Tibial artery (tissue), 4 donors: ENCODE data around the gene ZNF441.

Source experiments
- DNase-seq, 2 donors: peaks; one replicate each; pipeline ENCODE4 v3.0.0-alpha.2; 2019
- H3K27ac ChIP-seq, 2 donors: fragments of 200-600 bp; sonication (generic) in 1 of 2; 1 replicate in 1 of 2; 2 replicates in 1 of 2; pipeline ENCODE4 v1.5.1; 2018 to 2019; ENCODE audit warnings: mild to moderate bottlenecking in 1 of 2
- H3K27me3 ChIP-seq, 2 donors: fragments of 200-600 bp; sonication (generic) in 1 of 2; one replicate each; pipeline versions ENCODE4 v1.5.1 to v1.6.0; 2016 to 2019
- H3K36me3 ChIP-seq, 3 donors: fragments of 200-600 bp; sonication (generic) in 2 of 3; one replicate each; pipeline ENCODE4 v1.5.1; 2016 to 2019; ENCODE audit warnings: mild to moderate bottlenecking in 2 of 3
- H3K4me1 ChIP-seq, 4 donors: fragments of 200-600 bp; sonication (generic) in 2 of 4; 1 replicate in 3 of 4; 2 replicates in 1 of 4; pipeline ENCODE4 v1.5.1; 2016 to 2019
- H3K4me3 ChIP-seq, 2 donors: fragments of 200-600 bp; sonication (generic) in 1 of 2; 1 replicate in 1 of 2; 2 replicates in 1 of 2; pipeline ENCODE4 v1.5.1; 2018 to 2019; ENCODE audit warnings: mild to moderate bottlenecking in 2 of 2
- H3K9me3 ChIP-seq, 3 donors: fragments of 200-600 bp; sonication (generic) in 1 of 3; one replicate each; pipeline ENCODE4 v1.5.1; 2016 to 2019
- CTCF ChIP-seq, 2 experiments: fragments of 200-600 bp in 1 of 2; fragments of 450-650 bp in 1 of 2; IDR thresholded peaks; one replicate each; pipeline ENCODE4 v1.5.1; 2017 to 2019; ENCODE audit warnings: antibody characterized with exemption in 2 of 2, mild to moderate bottlenecking in 1 of 2, moderate library complexity in 1 of 2
- intact Hi-C: fragments of 100-400 bp; cut with DNase I; formaldehyde crosslinking; loops from one replicate; pipeline ENCODE4 v1.15.0; 2023; ENCODE audit warnings: low total_unique reads

Gene ZNF441

DNA sequence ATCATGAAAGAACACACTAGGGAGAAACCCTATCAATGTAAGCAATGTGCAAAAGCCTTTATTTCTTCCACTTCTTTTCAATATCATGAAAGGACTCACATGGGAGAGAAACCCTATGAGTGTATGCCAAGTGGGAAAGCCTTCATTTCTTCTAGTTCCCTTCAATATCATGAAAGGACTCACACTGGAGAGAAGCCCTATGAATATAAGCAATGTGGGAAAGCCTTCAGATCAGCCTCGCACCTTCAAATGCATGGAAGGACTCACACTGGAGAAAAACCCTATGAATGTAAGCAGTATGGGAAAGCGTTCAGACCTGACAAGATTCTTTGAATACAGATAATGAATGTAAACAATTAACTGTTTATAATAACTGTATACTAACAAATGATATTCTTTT lies 66.7 kb downstream of the ZNF441 start:
- TF ChIP-seq CTCF (IDR thresholded peaks at IDR 0.05) = no peak
- H3K27me3 ChIP-seq = no peaks in the 10 kb centered on the region
- peaks cover 0 to 77% (median 32%) of the 10 kb centered on the region in 3 donors for H3K9me3 ChIP-seq
- no peak overlapping the region for H3K27ac ChIP-seq
- peaks cover 53 to 64% (median 63%) of the 10 kb centered on the region in 3 donors for H3K36me3 ChIP-seq
- H3K4me3 ChIP-seq = no peak overlapping the region
- H3K4me1 ChIP-seq = no peaks in the 10 kb centered on the region
- DNase-seq = no peak
- intact Hi-C loops = no loop called here
